CD8-positive, alpha-beta memory T cell (primary cell): ENCODE data around the gene KRTAP10-9. TPM values are rescaled to one million over a fixed set of nuclear protein-coding genes. Genes with fewer than 3 reads are reported as not detected.

Experiments
- polyA plus RNA-seq: library from polyadenylated mRNA; unstranded; fragments of 300-500 nt; fragmentation: Illumina TruSeq; gene quantifications from one replicate; pipeline ENCODE4 v1.2.3, GENCODE V29; 2021
- total RNA-seq, 2 experiments: library from RNA; stranded (reverse); gene quantifications; one replicate each; pipeline ENCODE4 v1.2.3, GENCODE V29; 2021

The KRTAP10-9 gene
- total and polyA plus RNA-seq, 3 experiments from 2014 or later, result not detected

Other genes starting within 250 kb of the KRTAP10-9 start
- gene LRRC3, start 171.6 kb upstream of the KRTAP10-9 start, total RNA-seq, result under 1 TPM; 0.80 to 0.90 TPM
- gene LRRC3, start 171.6 kb upstream of the KRTAP10-9 start, polyA plus RNA-seq, result 0.17 TPM
- not detected for gene KRTAP10-1, start 86.9 kb upstream of the KRTAP10-9 start, total RNA-seq
- gene KRTAP10-1, start 86.9 kb upstream of the KRTAP10-9 start, polyA plus RNA-seq, result not detected
- not detected for gene KRTAP10-2, start 75.6 kb upstream of the KRTAP10-9 start, total RNA-seq
- not detected for gene KRTAP10-2, start 75.6 kb upstream of the KRTAP10-9 start, polyA plus RNA-seq
- gene KRTAP10-3, start 68.3 kb upstream of the KRTAP10-9 start, total RNA-seq, result not detected
- gene KRTAP10-3, start 68.3 kb upstream of the KRTAP10-9 start, polyA plus RNA-seq, result not detected
- gene KRTAP10-4, start 53.4 kb upstream of the KRTAP10-9 start, total RNA-seq, result not detected
- gene KRTAP10-4, start 53.4 kb upstream of the KRTAP10-9 start, polyA plus RNA-seq, result not detected
- gene KRTAP10-5, start 46.5 kb upstream of the KRTAP10-9 start, total RNA-seq, result not detected
- gene KRTAP10-5, start 46.5 kb upstream of the KRTAP10-9 start, polyA plus RNA-seq, result not detected
- not detected for gene KRTAP10-6, start 34.6 kb upstream of the KRTAP10-9 start, total RNA-seq
- not detected for gene KRTAP10-6, start 34.6 kb upstream of the KRTAP10-9 start, polyA plus RNA-seq
- not detected for gene KRTAP10-7, start 26.5 kb upstream of the KRTAP10-9 start, total RNA-seq
- gene KRTAP10-7, start 26.5 kb upstream of the KRTAP10-9 start, polyA plus RNA-seq, result not detected
- gene KRTAP10-8, start 15.0 kb upstream of the KRTAP10-9 start, total RNA-seq, result not detected
- not detected for gene KRTAP10-8, start 15.0 kb upstream of the KRTAP10-9 start, polyA plus RNA-seq
- gene KRTAP10-10, start 10.3 kb downstream of the KRTAP10-9 start, total RNA-seq, result not detected
- not detected for gene KRTAP10-10, start 10.3 kb downstream of the KRTAP10-9 start, polyA plus RNA-seq
- not detected for gene KRTAP10-11, start 19.3 kb downstream of the KRTAP10-9 start, total RNA-seq
- gene KRTAP10-11, start 19.3 kb downstream of the KRTAP10-9 start, polyA plus RNA-seq, result not detected
- not detected for gene KRTAP12-4, start 27.6 kb downstream of the KRTAP10-9 start, total RNA-seq
- not detected for gene KRTAP12-4, start 27.6 kb downstream of the KRTAP10-9 start, polyA plus RNA-seq
- gene KRTAP12-3, start 30.8 kb downstream of the KRTAP10-9 start, total RNA-seq, result not detected
- gene KRTAP12-3, start 30.8 kb downstream of the KRTAP10-9 start, polyA plus RNA-seq, result not detected
- not detected for gene KRTAP12-2, start 39.8 kb downstream of the KRTAP10-9 start, total RNA-seq
- not detected for gene KRTAP12-2, start 39.8 kb downstream of the KRTAP10-9 start, polyA plus RNA-seq
- gene KRTAP12-1, start 55.1 kb downstream of the KRTAP10-9 start, total RNA-seq, result not detected
- gene KRTAP12-1, start 55.1 kb downstream of the KRTAP10-9 start, polyA plus RNA-seq, result not detected
- gene KRTAP10-12, start 70.1 kb downstream of the KRTAP10-9 start, total RNA-seq, result not detected
- not detected for gene KRTAP10-12, start 70.1 kb downstream of the KRTAP10-9 start, polyA plus RNA-seq
- gene TSPEAR, start 84.5 kb downstream of the KRTAP10-9 start, total RNA-seq, result not detected
- gene TSPEAR, start 84.5 kb downstream of the KRTAP10-9 start, polyA plus RNA-seq, result 0.05 TPM
- gene UBE2G2, start 174.7 kb downstream of the KRTAP10-9 start, total RNA-seq, result 100 to 1,000 TPM; 112 to 116 TPM
- 60.1 TPM for gene UBE2G2, start 174.7 kb downstream of the KRTAP10-9 start, polyA plus RNA-seq
- 10 to 100 TPM; 81.7 to 85.3 TPM for gene SUMO3, start 191.0 kb downstream of the KRTAP10-9 start, total RNA-seq
- gene SUMO3, start 191.0 kb downstream of the KRTAP10-9 start, polyA plus RNA-seq, result 88.1 TPM
- gene PTTG1IP, start 246.6 kb downstream of the KRTAP10-9 start, total RNA-seq, result 10 to 100 TPM; 48.2 to 50.8 TPM
- gene PTTG1IP, start 246.6 kb downstream of the KRTAP10-9 start, polyA plus RNA-seq, result 69.8 TPM